Nephron progenitor cell (in vitro differentiated cells): ENCODE results near the gene LLGL1.

Experiments used
- DNase-seq: peaks from one replicate; pipeline ENCODE4 v3.0.0; 2021
- H3K27ac Mint-ChIP-seq: 2 replicates; pipeline ENCODE4 v1.8.0; 2021; ENCODE audit warnings: mild to moderate bottlenecking, moderate library complexity, mixed read lengths
- H3K27me3 Mint-ChIP-seq: 2 replicates; pipeline ENCODE4 v1.8.0; 2021; ENCODE audit warnings: mild to moderate bottlenecking, low read depth, mixed read lengths; ENCODE audit not compliant: poor library complexity
- H3K36me3 Mint-ChIP-seq: 2 replicates; pipeline ENCODE4 v1.8.0; 2021; ENCODE audit warnings: low read depth, mixed read lengths
- H3K4me1 Mint-ChIP-seq: 2 replicates; pipeline ENCODE4 v1.8.0; 2021; ENCODE audit warnings: mixed read lengths
- H3K4me3 Mint-ChIP-seq: 2 replicates; pipeline ENCODE4 v1.8.0; 2021; ENCODE audit warnings: mild to moderate bottlenecking, moderate library complexity, mixed read lengths
- H3K9me3 Mint-ChIP-seq: 2 replicates; pipeline ENCODE4 v1.8.0; 2021; ENCODE audit warnings: mild to moderate bottlenecking, moderate library complexity, mixed read lengths
- TF ChIP-seq, protein P1 (sequence below): fragments of 200-600 bp; sonication (generic); IDR thresholded peaks from 2 replicates; pipeline ENCODE4 v1.5.0; 2021; ENCODE audit warnings: antibody characterized with exemption

LLGL1 gene

DNA sequence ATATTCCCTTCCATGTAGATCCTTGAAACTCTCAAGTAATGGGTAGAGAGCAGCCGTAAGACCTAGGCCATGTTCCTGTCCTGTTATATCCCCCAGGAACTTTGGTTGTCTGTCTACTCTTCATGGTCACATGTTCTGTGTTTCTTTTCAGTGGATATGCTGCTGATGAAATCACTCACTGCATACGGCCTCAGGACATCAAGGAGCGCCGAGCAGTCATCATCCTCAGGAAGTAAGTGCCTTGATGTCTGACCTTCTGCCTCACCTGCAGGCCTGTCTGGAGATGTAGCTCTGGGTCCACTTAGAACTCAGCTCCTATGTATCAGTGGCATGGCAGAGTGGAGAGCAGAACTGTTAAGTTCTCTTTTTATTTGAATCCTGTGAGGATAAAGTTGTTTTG is 30.6 kb upstream of the LLGL1 start:
- peak overlapping the region; percentile 9 for H3K27ac Mint-ChIP-seq
- H3K36me3 Mint-ChIP-seq: peaks cover 80% of the 10 kb centered on the region
- TF ChIP-seq, protein P1, sequence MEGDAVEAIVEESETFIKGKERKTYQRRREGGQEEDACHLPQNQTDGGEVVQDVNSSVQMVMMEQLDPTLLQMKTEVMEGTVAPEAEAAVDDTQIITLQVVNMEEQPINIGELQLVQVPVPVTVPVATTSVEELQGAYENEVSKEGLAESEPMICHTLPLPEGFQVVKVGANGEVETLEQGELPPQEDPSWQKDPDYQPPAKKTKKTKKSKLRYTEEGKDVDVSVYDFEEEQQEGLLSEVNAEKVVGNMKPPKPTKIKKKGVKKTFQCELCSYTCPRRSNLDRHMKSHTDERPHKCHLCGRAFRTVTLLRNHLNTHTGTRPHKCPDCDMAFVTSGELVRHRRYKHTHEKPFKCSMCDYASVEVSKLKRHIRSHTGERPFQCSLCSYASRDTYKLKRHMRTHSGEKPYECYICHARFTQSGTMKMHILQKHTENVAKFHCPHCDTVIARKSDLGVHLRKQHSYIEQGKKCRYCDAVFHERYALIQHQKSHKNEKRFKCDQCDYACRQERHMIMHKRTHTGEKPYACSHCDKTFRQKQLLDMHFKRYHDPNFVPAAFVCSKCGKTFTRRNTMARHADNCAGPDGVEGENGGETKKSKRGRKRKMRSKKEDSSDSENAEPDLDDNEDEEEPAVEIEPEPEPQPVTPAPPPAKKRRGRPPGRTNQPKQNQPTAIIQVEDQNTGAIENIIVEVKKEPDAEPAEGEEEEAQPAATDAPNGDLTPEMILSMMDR: no peak
- no peak overlapping the region for H3K4me3 Mint-ChIP-seq
- no peaks in the 10 kb centered on the region for H3K9me3 Mint-ChIP-seq
- DNase-seq: no peak
- peaks cover 22% of the 10 kb centered on the region for H3K4me1 Mint-ChIP-seq
- H3K27me3 Mint-ChIP-seq: no peaks in the 10 kb centered on the region

DNA sequence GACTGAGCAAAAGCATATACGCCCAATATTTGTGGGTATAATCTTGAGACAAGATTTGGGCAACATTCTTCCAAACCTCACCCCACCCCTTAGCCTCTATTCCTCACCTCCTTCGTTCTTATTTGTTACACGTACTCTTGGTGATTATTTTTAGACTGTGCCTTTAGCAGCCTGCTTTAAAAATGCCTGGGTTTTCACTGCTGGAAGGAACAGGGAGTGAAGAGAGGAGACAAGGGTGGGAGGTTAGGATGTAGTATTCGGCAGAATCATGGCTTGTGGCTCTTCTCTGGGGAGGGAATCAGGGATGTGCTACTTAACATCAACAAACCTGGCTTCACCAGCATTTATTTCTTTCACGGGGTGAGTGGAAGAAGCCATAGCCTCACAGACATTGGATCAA is 30.2 kb upstream of the LLGL1 start:
- H3K4me3 Mint-ChIP-seq: no peak overlapping the region
- H3K27me3 Mint-ChIP-seq: no peaks in the 10 kb centered on the region
- peaks cover 80% of the 10 kb centered on the region for H3K36me3 Mint-ChIP-seq
- H3K9me3 Mint-ChIP-seq: no peaks in the 10 kb centered on the region
- peaks cover 18% of the 10 kb centered on the region for H3K4me1 Mint-ChIP-seq
- DNase-seq: no peak
- TF ChIP-seq, protein P1: no peak
- H3K27ac Mint-ChIP-seq: peak overlapping the region; percentile 9

DNA sequence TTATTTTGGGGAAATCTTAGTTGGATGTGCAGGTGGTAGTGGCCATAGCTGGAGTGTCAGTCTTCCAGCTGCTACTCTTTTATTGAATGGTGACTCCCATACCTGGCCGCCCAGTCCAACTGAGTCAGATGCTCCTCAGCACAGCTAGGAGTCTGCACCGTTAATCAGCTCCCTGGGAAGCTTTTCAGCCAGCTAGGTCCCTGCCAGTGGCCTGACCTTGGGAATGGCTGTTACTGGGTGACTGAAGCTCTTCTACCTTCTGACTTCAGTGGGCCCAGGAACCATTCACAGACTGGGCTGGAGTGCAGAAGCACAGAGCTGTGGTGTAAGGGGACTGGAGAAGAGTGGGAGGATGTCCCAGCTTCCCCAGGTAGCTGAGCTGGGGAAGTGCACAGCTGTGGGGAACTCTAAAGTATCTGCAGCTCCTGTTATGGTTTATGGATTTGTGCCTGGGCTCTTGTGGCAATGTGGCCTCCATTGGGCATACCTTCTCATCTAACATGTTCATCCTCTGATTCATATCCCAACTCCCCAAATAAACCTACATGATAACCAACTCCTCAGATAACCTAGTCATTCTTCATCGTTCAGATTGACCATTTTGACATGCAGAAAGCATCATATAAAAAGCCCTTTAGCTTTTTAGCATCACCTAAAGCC is 27.8 kb upstream of the LLGL1 start:
- no peak overlapping the region for H3K27ac Mint-ChIP-seq
- no peak overlapping the region for H3K4me3 Mint-ChIP-seq
- H3K36me3 Mint-ChIP-seq: peaks cover 82% of the 10 kb centered on the region
- H3K9me3 Mint-ChIP-seq: no peaks in the 10 kb centered on the region
- H3K27me3 Mint-ChIP-seq: no peaks in the 10 kb centered on the region
- TF ChIP-seq, protein P1: no peak
- no peak for DNase-seq
- H3K4me1 Mint-ChIP-seq: peaks cover 15% of the 10 kb centered on the region

DNA sequence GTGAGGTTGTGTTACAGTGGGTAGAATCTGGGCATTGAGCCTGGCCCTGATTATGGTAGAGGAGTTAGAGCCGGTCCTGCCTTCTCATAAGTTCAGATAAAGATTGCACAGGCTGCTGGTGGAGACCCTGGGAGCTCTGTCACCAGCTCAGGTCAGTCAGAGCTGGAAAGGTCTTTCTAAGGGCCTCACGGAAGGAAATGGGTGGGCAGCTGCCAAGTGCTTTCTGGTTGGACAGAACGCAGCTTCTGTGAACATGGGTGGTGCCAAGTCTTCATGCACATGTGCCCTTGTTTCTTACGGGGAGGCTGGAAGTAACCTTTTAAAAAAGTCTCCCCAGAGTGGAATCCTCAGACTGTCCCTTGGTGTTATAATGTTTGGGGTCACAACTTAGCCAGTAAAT is 26.9 kb upstream of the LLGL1 start:
- no peak for DNase-seq
- Mint-ChIP-seq H3K27ac (peak overlapping the region; percentile 63), H3K9me3 (no peaks in the 10 kb centered on the region), H3K27me3 (no peaks in the 10 kb centered on the region), H3K4me1 (peaks cover 19% of the 10 kb centered on the region), H3K36me3 (peaks cover 81% of the 10 kb centered on the region), H3K4me3 (no peak overlapping the region)
- TF ChIP-seq, protein P1: no peak

DNA sequence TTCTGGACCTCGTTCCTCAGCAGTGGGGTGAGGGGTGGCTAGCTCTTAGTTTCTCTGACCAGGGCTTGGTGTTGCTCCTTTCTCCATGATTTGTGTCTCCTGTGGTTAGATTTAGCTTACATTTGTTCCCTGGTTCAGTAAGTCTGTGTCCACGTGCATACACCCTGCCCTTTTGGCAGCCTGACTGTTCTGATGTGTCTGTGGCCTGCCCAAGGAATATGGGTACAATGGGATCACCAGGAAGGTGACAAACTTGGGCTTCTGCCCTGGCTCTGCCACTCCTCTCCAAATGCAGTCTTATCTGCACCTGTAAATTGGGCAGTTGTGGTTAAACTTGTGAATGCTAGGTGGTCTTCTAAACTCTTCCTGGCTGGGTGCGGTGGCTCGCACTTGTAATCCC is 24.3 kb upstream of the LLGL1 start:
- no peak overlapping the region for H3K27ac Mint-ChIP-seq
- H3K9me3 Mint-ChIP-seq: no peaks in the 10 kb centered on the region
- peaks cover 64% of the 10 kb centered on the region for H3K36me3 Mint-ChIP-seq
- H3K27me3 Mint-ChIP-seq: no peaks in the 10 kb centered on the region
- H3K4me1 Mint-ChIP-seq: peaks cover 19% of the 10 kb centered on the region
- DNase-seq: no peak
- TF ChIP-seq, protein P1: no peak
- H3K4me3 Mint-ChIP-seq: no peak overlapping the region

DNA sequence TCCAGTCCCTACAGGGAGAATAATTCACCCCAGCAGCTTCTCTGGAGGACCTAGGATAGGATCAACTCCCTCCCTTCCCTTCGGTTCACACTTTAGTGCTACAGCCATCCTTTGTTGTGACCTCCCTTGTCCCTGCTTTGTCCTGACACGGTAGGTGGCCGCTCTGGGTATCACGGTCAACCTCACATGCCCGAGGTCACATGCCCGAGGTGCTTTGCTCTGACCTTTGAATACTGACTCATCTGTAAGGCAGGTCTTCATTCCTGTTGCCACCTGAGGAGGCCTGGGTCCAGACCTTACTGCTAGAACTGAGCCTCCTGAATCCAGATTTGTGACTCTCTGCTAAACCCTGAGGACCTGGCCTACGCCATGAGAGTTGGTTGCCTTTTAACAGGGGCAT is 22.1 kb upstream of the LLGL1 start:
- no peaks in the 10 kb centered on the region for H3K9me3 Mint-ChIP-seq
- peaks cover 57% of the 10 kb centered on the region for H3K36me3 Mint-ChIP-seq
- no peak for DNase-seq
- TF ChIP-seq, protein P1: no peak
- peaks cover 17% of the 10 kb centered on the region for H3K4me1 Mint-ChIP-seq
- no peaks in the 10 kb centered on the region for H3K27me3 Mint-ChIP-seq
- H3K27ac Mint-ChIP-seq: peak overlapping the region; percentile 78
- H3K4me3 Mint-ChIP-seq: no peak overlapping the region
